ENCODE data around the gene TMA7B. TPM values are rescaled to one million over a fixed set of nuclear protein-coding genes. Genes with fewer than 3 reads are reported as not detected.

Gene TMA7B
- total RNA-seq, 2 experiments from 2014 or later: 5.7 to 6.5 TPM

GRCh38 chr22:39952347-39952746, 7.8 kb upstream of the TMA7B start:
- DNase-seq: peak in 4 of 14 experiments; percentile 53 to 56 (median 54)
- intact Hi-C loops (cut with DNase I, micrococcal nuclease): loop anchor here in 1 of 2 experiments (5.0 kb wide), 2 partner anchors 70 to 335 kb away; no protein-coding TSS in a partner anchor
- Mint-ChIP-seq H3K9me3 (no peaks in the 10 kb centered on the region), H3K27me3 (no peaks in the 10 kb centered on the region), H3K4me3 (peak overlapping the region; percentile 60), H3K4me1 (ENCODE audit: low read depth) (peaks cover 90% of the 10 kb centered on the region), H3K27ac (no peak overlapping the region), H3K36me3 (ENCODE audit: low read depth) (peaks cover 95% of the 10 kb centered on the region)
- ATAC-seq (ENCODE audit: poor library complexity): peak; percentile 41
- Histone ChIP-seq H3K36me3 (ENCODE audit: insufficient read depth, low read length) (peaks cover 79% of the 10 kb centered on the region), H3K4me1 (ENCODE audit: insufficient read depth, low read length) (peaks cover 97% of the 10 kb centered on the region), H3K27me3 (ENCODE audit: control insufficient read depth in 1 of 2, insufficient read depth in 2 of 2, low read length in 2 of 2) (no peaks in the 10 kb centered on the region), H3K9me3 (ENCODE audit: control insufficient read depth in 1 of 2, insufficient read depth in 1 of 2, low read length in 2 of 2) (no peaks in the 10 kb centered on the region), H3K27ac (ENCODE audit: low read depth in 1 of 2, low read length in 2 of 2) (peak overlapping the region; percentile 57 to 62), H3K4me3 (ENCODE audit: low read length) (peak overlapping the region; percentile 9)
- CTCF ChIA-PET: interaction anchor here (0.9 to 2.6 kb wide), 7 partner anchors 10 to 423 kb away, joined by 3 to 5 read pairs (median 3); no protein-coding TSS in a partner anchor
- POLR2A ChIA-PET: interaction anchor here (1.0 to 3.1 kb wide), 12 partner anchors 9 to 432 kb away, joined by 3 to 12 read pairs (median 4); partner anchors contain the start of genes ATF4 and FAM83F
- TF ChIP-seq CTCF (IDR thresholded peaks at IDR 0.05): no peak

GRCh38 chr22:39953101-39953500, 7.1 kb upstream of the TMA7B start:
- ChIA-PET POLR2A (interaction anchor here (1.0 to 3.1 kb wide), 6 partner anchors 9 to 91 kb away, joined by 3 to 12 read pairs (median 4); partner anchors contain the start of gene FAM83F), CTCF (interaction anchor here (1.0 to 2.6 kb wide), 5 partner anchors 10 to 424 kb away, joined by 3 to 5 read pairs (median 3); no protein-coding TSS in a partner anchor)
- no peaks in the 10 kb centered on the region for H3K27me3 Mint-ChIP-seq
- Histone ChIP-seq H3K9me3 (ENCODE audit: control insufficient read depth in 1 of 2, insufficient read depth in 1 of 2, low read length in 2 of 2) (no peaks in the 10 kb centered on the region), H3K4me1 (ENCODE audit: insufficient read depth, low read length) (peaks cover 96% of the 10 kb centered on the region), H3K4me3 (ENCODE audit: low read length) (no peak overlapping the region), H3K27ac (ENCODE audit: low read depth in 1 of 2, low read length in 2 of 2) (peak overlapping the region; percentile 41 to 57), H3K36me3 (ENCODE audit: insufficient read depth, low read length) (peaks cover 79% of the 10 kb centered on the region), H3K27me3 (ENCODE audit: control insufficient read depth in 1 of 2, insufficient read depth in 2 of 2, low read length in 2 of 2) (no peaks in the 10 kb centered on the region)
- no peak overlapping the region for H3K27ac Mint-ChIP-seq
- intact Hi-C loops (cut with DNase I, micrococcal nuclease): loop anchor here in 1 of 2 experiments (5.0 kb wide), 2 partner anchors 69 to 336 kb away; no protein-coding TSS in a partner anchor
- H3K4me3 Mint-ChIP-seq: peak overlapping the region; percentile 52
- TF ChIP-seq CTCF (IDR thresholded peaks at IDR 0.05): no peak
- H3K9me3 Mint-ChIP-seq: no peaks in the 10 kb centered on the region
- DNase-seq (no peak), ATAC-seq (ENCODE audit: poor library complexity) (no peak)
- H3K4me1 Mint-ChIP-seq (ENCODE audit: low read depth): peaks cover 89% of the 10 kb centered on the region
- H3K36me3 Mint-ChIP-seq (ENCODE audit: low read depth): peaks cover 95% of the 10 kb centered on the region

- Mint-ChIP-seq H3K36me3 (ENCODE audit: low read depth) (peaks cover 95% of the 10 kb centered on the region), H3K27ac (no peak overlapping the region), H3K27me3 (no peaks in the 10 kb centered on the region), H3K4me1 (ENCODE audit: low read depth) (peaks cover 89% of the 10 kb centered on the region), H3K9me3 (no peaks in the 10 kb centered on the region), H3K4me3 (no peak overlapping the region)
- intact Hi-C loops (cut with DNase I, micrococcal nuclease): loop anchor here (5.0 kb wide), 2 partner anchors 68 to 337 kb away; no protein-coding TSS in a partner anchor
- no peak for DNase-seq
- Histone ChIP-seq H3K4me3 (ENCODE audit: low read length) (no peak overlapping the region), H3K36me3 (ENCODE audit: insufficient read depth, low read length) (peaks cover 78% of the 10 kb centered on the region), H3K9me3 (ENCODE audit: control insufficient read depth in 1 of 2, insufficient read depth in 1 of 2, low read length in 2 of 2) (no peaks in the 10 kb centered on the region), H3K4me1 (ENCODE audit: insufficient read depth, low read length) (peaks cover 95% of the 10 kb centered on the region), H3K27ac (ENCODE audit: low read depth in 1 of 2, low read length in 2 of 2) (no peak overlapping the region), H3K27me3 (ENCODE audit: control insufficient read depth in 1 of 2, insufficient read depth in 2 of 2, low read length in 2 of 2) (no peaks in the 10 kb centered on the region)
- ChIA-PET CTCF (no interaction called here), POLR2A (no interaction called here)
- no peak for TF ChIP-seq CTCF (IDR thresholded peaks at IDR 0.05)
- no peak for ATAC-seq (ENCODE audit: poor library complexity)
Measured at GRCh38 chr22:39954584-39955055, 5.6 kb upstream of the TMA7B start.

Measured in CD4-positive, alpha-beta T cell (primary cell).